GM18511 (cell line): ENCODE measurements around the gene NR2F2.

ENCODE experiments used
- ATAC-seq: cut with Tn5 transposase; IDR thresholded peaks from one replicate; pipeline ENCODE4 v1.9.1; 2021; ENCODE audit warnings: mild to moderate bottlenecking, moderate library complexity; ENCODE audit not compliant: unreplicated experiment

The NR2F2 gene

DNA sequence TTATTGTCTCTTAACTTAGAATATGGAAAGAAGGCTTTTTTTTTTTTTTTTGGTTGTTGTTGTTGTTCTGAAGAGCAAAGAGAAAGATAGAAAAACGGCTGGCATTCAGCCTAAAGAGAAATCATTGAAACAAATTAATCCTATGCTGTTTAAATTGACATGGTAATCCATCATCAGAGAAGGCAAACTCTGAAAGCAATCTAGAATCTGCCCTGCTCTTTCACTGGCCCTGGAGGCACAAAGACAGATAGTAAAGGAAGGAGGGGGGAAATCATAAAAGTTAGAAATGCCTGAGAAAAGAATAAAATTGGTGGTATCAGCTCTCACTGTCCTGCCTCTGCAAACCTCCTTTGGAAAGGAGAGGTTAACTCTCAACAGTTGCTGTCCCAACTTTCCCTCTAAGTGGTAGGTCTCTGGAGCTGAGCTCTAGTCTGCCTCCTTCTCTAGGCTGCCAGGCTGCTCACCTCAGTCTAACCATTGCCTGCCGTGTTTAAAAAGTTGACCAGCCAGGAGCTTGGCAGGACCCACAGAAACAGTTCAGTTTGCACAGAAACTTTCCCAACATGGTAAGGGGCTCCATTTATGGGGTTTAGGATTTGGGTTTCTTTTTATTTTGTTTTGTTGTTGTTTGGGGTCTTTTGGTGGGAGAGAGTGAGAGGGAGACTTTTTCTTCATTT, 13.4 kb upstream of the NR2F2 start:
- ATAC-seq, result no peak

DNA sequence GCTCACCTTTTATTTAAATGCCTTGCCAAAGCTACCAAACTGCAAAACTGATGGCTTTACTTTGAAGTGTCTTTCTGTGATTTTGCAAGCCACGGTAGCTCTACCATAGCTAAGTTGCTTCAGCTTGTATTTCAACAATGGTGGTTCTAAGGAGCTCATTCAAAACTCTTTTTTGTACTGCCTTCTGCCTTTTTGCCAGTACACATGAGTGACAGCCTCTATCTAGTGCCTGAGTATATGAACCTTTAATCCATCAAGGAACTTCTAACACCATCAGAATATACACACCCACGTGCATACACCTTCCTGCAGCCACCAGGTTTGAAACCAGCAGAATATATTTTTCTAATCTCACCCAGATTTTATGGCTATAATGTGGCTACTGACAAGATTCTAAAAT, 10.4 kb upstream of the NR2F2 start:
- no peak for ATAC-seq

DNA sequence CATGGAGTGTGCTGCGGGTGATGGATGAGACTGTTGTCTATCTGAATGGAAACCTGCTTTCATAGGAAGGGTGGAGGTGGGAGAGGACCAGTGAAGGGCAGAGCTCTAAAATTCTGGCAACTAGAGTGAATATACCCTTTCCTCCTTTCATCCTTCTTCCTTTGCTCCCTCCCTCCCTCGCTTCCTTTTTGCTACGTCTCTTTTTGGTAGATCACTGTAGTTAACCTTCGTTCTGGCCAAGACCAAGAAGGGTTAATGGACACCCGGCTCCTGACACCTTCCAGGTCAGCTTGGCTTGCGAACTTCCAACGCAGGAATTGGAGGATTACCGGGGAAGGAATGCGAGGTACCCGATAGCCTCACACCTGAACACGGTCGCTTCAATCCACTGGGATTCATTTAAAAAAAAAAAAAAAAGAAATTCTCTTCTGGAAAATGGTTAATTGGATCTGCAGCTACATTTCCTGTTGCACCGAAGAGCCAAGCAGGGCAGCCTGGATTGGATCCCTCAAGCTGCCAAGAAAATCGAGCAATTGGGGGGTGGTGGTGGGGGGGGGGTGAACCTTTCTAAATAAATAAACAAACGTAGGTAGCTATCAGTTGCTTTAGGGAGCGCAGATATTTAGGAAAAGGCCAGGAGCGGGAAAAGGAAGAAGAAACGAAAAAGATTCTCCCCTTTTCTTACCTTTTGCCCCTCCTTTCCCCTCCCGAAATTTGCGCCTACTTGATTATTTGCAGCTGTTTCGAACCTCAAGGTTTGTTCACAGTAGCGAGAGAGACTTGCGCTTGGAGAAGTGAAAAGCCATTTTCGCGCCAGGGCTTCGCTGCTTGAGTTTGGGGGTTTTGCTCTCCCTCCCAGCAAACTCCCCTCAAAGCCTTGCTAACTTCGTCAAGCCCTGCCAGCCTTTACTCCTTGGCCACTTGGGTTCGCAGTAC, 9.5 kb upstream of the NR2F2 start:
- no peak for ATAC-seq

DNA sequence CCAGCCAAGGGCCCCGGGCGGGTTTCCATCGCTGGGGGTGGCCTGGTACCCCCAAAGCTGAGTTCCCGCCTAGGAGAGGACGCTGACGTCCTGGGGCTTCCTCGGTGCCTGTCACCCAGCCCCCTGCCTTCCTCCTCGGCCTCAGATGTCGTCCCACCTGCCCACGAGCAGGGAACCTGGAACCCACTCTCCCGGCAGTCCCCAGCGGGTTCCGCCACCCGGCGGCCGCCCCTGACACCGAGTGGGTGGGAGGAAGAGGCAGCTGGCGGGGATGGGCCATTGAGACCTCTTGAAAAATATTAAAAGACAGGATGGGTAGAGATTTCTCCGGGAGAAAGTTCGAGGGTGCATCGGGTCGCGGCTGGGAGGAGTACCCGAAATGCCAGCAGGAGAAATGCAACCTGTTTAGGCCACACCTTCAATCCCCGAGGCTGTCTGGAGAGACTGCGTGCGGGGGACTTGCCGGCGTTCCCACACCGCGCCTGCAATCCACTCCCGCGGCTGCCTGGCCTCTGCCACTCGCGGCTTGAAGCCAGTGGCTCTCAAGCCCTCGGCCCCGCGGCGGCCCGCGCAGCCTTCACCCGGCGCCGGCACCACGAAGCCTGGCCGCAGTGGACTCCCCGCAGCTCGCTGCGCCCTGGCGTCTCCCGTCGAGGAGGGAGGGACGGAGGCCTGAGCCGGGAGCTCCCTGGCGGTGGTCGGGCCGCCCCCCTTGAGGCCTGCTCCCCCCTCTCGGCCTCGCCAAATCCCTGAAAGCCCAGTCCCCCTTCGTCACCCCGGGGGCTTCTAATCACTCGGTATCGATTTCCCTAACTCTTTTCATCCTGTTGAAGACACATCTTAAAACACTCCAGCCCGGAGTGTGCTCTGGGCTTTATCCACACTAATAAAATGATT, 8.6 kb upstream of the NR2F2 start:
- ATAC-seq, result no peak

DNA sequence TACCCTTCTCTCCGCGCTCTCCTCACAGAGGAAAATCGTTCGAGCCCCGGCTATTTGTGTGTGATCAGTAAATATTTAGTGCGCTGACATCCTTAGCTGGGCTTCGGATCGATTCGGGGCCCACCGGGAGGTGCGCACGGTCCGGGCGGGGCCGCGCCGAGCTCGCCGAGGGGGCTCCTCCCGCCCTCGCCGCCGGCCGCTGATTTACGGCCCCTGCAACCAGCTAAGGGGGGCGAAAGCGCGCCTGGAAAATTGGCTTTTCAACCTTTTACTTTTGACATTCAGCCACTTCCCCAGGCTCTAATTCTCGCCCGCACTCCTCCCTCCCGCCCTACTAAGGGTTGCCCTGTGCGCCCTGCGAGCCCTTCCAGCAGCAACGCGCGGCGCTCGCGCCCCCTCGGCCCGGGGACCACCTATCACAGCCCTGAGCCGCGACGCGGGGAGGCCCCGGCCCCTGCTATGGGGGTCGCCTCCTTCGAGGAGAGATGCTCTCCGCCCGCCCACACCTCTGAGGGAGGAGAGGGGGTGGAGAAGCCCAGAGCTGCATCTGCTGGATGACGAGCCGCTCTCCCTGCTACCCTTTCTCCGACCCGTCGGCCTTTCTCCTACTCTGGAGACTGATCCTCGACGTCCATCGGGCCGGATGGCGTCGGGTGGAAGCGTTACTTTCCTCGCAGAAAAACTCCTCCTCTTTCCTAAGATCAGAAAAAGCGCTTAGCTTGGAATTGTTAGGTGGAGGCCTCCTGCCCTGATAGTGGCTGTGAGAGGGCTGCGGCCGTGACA, 7.8 kb upstream of the NR2F2 start:
- ATAC-seq, result no peak

DNA sequence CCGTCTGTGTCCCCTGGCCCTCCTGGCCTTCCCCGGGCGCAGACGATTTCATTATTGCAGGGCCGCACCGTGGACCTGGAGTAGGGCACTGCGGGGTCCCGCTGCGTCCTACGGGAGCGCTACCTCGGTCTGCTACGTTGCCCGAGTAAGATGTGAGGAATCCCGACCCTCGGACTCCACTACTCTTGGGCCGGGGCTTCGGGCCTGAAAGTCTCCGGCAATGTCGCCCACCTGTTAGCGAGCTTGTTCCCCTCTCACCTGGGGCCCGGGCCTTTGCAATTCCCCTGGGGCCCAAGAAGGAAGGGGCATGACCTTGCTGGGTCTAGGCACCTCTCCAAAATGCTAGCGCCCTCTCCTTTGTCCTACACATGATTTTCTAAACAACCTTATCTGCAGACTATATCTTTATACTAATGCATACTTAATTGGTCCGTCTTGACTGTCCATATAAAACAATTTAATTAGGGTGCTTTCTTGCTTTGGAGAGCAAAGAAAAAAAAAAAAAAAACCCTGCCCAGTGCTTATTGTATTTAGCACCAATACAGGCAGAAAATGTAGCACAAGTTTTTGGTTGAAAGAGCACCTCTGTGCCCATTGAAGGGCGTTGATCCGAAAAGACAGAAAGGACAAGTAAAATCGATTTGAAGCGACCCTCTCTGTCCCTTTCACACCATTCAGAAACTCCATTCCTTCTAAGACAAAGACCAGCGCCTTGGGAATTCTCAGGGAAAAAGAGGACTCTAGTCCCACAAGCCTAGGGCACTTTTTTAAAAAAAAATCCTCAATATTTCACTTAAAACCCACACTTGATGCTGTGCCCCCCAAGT, 7.0 kb upstream of the NR2F2 start:
- ATAC-seq, result no peak

DNA sequence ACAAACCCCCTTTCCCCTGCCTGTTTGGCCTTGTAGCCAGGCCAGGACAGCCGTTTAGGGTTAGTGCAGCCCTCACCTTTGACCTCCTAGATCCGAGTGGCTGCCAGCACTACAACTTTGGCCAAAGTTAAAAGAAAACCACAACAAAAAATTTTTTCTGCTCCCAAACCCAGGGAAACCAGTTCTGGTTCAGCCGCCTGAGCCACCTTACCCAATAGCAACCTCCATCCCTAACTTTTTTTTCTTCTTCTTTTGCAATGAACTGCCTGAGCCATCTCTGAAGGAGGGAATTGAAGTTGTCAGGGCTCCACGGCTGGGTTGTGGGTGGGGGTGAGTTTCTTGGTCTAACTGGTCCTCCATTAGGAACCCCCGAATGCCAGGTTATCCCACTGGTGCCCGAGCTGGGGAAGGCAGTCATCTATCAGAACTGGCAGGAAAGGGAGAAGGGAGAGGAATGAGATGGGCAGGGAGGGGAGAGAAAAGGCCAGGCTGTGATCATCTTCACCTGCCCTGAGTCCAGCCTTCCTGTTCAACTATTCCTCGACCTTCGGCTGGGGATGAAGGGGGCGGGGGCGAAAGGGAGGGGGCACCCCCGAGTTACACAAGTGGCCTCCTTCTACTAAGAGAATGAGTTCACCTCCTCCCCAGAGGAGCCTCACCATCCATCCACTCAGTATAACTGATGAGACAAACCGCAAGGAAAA, 6.2 kb upstream of the NR2F2 start:
- no peak for ATAC-seq

DNA sequence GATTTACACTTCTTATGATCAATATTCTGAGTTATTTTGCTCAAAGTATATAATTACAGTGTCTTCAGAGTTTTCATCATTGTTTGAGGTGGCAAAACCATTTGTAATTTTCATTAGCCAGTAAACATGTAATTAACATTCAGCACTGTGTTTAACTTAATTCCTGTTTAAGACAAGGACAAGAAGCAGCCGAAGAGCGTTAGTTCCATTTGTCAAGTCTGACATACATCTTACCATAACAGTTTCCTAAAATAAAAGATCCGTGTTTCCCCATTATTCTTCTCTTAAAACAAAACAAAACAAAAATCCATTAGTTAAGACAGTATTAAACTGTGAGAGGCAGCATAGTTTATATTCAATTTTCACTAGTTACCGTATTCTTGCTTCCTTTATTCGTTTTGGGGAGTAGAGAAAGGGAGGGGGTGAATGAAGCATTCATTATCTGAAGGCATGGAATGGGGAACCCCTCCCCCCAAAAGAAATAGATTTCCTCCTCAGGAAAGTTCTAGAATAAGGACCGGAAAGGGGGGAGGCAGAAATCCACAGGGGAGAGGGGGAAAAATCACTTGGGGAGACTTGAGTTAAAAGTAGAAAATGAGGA, 5.5 kb upstream of the NR2F2 start:
- no peak for ATAC-seq

DNA sequence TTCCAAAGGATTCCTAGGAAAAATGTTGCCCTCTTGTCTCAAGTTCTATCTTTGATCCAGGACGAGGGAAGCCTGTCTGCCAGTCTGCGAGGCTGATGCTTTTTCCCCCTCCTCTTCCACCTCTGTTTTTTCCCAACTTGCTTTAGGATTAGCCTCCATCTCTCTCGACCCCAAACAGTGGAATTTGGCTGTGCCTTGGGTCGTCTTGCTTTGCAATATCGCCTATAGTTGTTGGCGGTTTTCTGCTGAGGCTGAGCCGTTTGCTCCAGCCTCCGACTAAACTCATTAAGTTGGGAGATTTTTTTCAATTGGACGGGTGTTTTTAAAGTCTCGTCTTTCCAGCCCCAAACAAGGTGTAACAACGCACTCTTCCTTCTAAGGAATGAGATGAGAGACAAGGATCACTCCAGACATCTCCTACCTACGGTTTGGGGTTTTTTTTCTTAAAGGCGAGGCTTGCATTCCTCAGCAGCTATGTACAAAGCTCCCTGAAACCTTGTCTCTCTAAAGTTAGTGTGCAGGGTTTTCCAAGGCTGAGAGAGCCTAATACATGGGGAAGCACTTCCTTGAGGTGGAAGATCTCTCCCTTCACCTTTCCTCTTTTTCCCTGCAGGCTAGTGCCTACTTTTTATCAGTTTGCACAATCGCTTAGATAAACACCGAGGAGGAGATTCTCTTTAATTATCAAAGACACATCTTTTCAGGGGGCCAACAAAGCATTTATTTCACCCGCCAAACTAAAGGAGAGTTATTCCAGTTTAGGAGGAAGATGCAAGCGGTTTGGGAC, 4.8 kb upstream of the NR2F2 start:
- no peak for ATAC-seq

DNA sequence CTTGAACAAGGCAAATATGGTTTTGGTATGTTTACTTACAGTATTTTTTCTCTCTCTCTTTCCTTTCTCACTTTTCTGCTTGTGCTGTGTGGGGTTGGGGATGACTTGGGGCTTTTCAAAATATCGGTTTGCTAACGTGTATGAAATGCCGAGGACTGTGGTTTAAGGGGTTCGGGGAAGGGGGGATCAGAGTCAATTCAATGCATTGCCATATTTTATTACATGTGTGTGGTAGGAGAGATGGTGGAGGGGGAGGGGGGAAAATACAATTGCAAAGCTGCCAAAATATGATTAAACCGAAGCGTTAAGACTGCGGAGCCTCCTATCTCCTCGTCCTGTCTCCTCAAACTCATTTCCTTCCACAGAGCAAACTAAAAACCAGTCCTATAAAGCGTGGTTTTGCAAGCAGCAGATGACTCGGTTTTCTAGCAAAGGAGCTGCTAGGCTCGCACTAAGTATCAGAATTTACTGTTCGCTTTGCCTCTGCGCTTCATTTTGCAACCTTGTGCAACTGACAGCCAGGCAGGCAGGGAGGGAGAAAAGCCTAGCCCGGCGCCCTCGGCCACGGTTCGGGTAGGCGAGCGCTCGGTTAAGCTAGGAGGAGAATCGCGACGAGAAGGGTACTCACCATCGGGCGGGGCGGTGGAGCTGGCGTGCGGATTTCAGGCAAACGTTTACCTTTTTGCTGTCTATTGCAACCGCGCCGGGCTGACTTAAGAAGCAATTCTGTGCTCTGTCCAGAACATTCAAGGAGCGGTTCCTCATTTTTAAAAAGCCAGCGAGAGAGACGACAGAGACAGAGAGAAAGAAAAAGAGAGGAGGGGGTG, 4.0 kb upstream of the NR2F2 start:
- no peak for ATAC-seq

DNA sequence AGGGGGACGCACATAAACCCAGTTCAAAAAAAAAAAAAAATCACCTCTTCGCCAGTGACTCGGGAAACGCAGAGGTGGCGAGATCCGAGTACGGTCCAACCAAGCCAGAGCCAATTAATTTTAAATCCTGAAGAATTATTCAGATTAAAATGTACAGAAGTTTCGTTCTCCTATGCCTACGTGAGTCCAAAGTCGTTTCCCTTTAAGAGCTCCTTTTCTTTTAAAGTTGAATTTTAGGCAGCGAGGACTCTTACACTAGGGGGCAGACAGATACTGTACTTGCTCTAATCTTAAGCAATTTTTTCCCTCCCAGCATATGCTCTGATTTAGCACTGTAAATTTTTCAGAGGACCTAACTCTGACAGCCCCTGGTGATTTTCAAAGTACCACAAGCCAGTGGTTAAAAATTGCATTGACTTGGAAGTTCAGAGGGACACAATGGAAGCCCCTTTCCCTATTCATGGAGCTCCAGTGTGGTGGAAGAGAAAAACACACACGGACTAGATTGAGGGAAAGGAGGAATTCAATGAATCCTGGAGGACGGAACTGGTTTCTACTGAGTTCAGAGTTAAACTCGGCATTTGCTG, 3.3 kb upstream of the NR2F2 start:
- no peak for ATAC-seq

DNA sequence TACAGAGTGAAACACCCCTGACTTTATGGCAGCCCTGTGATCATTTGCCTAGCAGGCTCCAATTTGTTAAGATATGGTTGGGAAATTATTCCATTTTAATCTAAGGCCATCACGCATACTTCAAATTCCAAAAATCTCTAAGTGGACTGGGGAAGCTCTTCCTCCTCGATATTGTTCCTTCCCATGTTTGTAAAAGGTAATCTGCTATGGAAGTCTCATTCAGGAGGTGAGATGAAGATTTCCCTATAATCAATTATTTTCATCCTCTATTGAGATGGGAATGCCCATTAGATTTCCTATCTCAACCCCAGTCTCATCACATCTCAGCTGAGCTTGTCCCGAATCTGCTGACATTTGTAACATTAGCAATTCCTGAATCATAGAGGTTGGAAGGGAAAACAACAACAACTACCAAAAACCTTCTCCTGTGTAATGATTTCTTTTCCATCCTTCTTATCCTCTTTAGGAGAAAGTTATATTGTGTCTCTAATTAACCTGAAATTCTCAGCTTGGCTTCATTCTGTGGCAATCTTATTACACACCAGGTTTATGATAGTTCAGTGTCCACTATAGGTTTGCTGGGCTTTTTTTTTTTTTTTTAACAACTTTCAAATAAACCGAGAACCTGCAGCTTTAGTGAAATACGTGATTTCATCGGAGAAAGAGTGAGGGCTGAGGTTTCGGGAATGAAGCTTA, 2.2 kb upstream of the NR2F2 start:
- ATAC-seq, result no peak

DNA sequence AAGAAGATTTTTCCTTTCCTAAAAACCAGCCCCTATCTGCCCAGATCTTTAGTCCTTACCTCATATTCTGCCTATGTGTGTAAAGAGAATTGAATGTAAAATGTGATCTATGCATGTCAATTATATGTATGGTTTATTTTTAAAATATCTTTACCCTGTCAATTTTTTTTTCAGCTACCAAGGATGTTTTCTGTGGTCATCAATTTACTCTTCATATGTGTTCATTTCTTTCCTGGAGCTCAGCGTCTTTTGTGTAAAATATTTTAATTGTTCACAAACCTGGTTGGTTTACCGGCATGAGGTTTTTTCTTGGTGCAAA, 1.7 kb upstream of the NR2F2 start:
- ATAC-seq, result no peak

DNA sequence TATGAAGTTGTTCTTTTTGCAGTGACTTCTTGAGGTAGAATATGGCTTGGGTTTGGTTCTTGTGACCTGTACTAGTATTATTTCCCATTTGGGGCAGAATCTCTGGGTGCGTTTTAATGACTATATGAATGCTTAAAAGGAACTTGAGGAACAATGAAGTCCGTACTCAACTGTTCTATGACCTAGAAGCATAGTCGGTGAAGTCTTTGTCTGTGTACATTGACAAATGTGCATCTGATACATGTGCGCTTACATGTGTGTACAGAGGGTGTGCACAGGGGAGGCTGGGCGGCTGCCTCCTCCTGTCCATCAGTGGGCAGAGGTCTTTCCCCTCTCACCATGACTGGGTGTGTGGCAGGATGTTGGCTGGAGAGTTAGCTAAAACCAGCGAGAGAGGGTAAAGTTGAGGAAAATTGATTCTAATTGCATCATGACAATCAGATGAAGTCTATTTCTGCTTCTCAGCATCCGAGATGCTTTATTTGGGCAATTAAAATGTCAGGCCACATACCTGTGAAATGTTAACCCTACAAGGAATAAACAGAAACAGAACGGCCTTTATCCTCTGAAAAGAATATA, 1.0 kb upstream of the NR2F2 start:
- no peak for ATAC-seq

DNA sequence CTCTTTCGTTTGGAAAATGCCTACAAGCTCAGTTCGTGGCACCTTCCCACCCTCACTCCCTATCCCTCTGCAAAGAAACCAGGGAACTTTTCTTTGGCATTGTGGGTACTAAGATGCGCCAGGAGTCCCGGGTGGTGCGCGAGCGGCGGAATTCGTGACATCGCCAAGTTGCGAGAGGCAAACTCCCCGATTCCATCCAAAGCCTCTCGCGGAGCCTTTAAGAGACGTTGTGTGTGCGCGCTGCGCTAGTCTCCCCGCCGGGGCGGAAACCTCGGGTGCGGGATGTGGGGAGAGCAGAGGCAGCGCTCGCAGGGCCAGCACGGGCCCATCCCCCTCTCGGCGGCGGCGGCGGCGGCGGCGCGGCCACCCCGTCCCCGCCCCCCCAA, 443 bp upstream of the NR2F2 start:
- no peak for ATAC-seq
